Measurements from ENCODE around the gene ARHGEF3.
"Not testable (repeated sequence)": the region's sequence is repeated elsewhere in the genome, so short reads cannot be mapped to it uniquely, and the experiment has no call there.

Gene ARHGEF3

GRCh38 chr3:56772952-56773938, 28.5 kb downstream of the ARHGEF3 start:
- in situ Hi-C loops (cut with MboI; ENCODE audit: low sequenced_read_pairs) = no loop called here

- in situ Hi-C loops (cut with MboI; ENCODE audit: low sequenced_read_pairs) = no loop called here
Observed at GRCh38 chr3:56771376-56771775, 30.4 kb downstream of the ARHGEF3 start.

- in situ Hi-C loops (cut with MboI; ENCODE audit: low sequenced_read_pairs) = no loop called here
Observed at GRCh38 chr3:56769116-56769707, 32.5 kb downstream of the ARHGEF3 start.

GRCh38 chr3:56764904-56765547, 36.7 kb downstream of the ARHGEF3 start:
- in situ Hi-C loops (cut with MboI; ENCODE audit: low sequenced_read_pairs) = no loop called here

GRCh38 chr3:56764184-56764583, 37.6 kb downstream of the ARHGEF3 start:
- in situ Hi-C loops (cut with MboI; ENCODE audit: low sequenced_read_pairs) = no loop called here

- in situ Hi-C loops (cut with MboI; ENCODE audit: low sequenced_read_pairs) = no loop called here
Observed at GRCh38 chr3:56763233-56763632, 38.5 kb downstream of the ARHGEF3 start.

GRCh38 chr3:56762718-56763117, 39.0 kb downstream of the ARHGEF3 start:
- in situ Hi-C loops (cut with MboI; ENCODE audit: low sequenced_read_pairs) = no loop called here

GRCh38 chr3:56761887-56762651, 39.7 kb downstream of the ARHGEF3 start:
- in situ Hi-C loops (cut with MboI; ENCODE audit: low sequenced_read_pairs) = no loop called here

GRCh38 chr3:56761023-56761422, 40.7 kb downstream of the ARHGEF3 start:
- in situ Hi-C loops (cut with MboI; ENCODE audit: low sequenced_read_pairs) = no loop called here

- in situ Hi-C loops (cut with MboI; ENCODE audit: low sequenced_read_pairs) = no loop called here
Observed at GRCh38 chr3:56759532-56759931, 42.2 kb downstream of the ARHGEF3 start.

- in situ Hi-C loops (cut with MboI; ENCODE audit: low sequenced_read_pairs) = no loop called here
Observed at GRCh38 chr3:56758539-56758981, 43.2 kb downstream of the ARHGEF3 start.

- in situ Hi-C loops (cut with MboI; ENCODE audit: low sequenced_read_pairs) = not testable (repeated sequence)
Observed at GRCh38 chr3:56758042-56758441, 43.7 kb downstream of the ARHGEF3 start.

GRCh38 chr3:56754741-56755417, 46.9 kb downstream of the ARHGEF3 start:
- in situ Hi-C loops (cut with MboI; ENCODE audit: low sequenced_read_pairs) = no loop called here

- in situ Hi-C loops (cut with MboI; ENCODE audit: low sequenced_read_pairs) = no loop called here
Observed at GRCh38 chr3:56753206-56753820, 48.4 kb downstream of the ARHGEF3 start.

GRCh38 chr3:56751056-56751707, 50.6 kb downstream of the ARHGEF3 start:
- in situ Hi-C loops (cut with MboI; ENCODE audit: low sequenced_read_pairs) = no loop called here

- in situ Hi-C loops (cut with MboI; ENCODE audit: low sequenced_read_pairs) = no loop called here
Observed at GRCh38 chr3:56748663-56749231, 53.0 kb downstream of the ARHGEF3 start.

GRCh38 chr3:56747150-56747549, 54.6 kb downstream of the ARHGEF3 start:
- in situ Hi-C loops (cut with MboI; ENCODE audit: low sequenced_read_pairs) = no loop called here

GRCh38 chr3:56744016-56744415, 57.7 kb downstream of the ARHGEF3 start:
- in situ Hi-C loops (cut with MboI; ENCODE audit: low sequenced_read_pairs) = no loop called here

GRCh38 chr3:56742887-56743286, 58.9 kb downstream of the ARHGEF3 start:
- in situ Hi-C loops (cut with MboI; ENCODE audit: low sequenced_read_pairs) = no loop called here

Measured in hTERT RPE-1 (cell line).